HUES48 (cell line): ENCODE measurements around the gene MAP3K3.

Experiments
- H3K27ac ChIP-seq: one replicate; pipeline ENCODE4 v1.7.0; 2013; ENCODE audit warnings: low read depth, low read length, inconsistent platforms
- H3K27me3 ChIP-seq: 2 replicates; pipeline ENCODE4 v1.6.1; 2013; ENCODE audit warnings: mild to moderate bottlenecking, low read length; ENCODE audit not compliant: control insufficient read depth, insufficient read depth
- H3K36me3 ChIP-seq: 2 replicates; pipeline ENCODE4 v1.6.1; 2013; ENCODE audit warnings: low read length; ENCODE audit not compliant: control insufficient read depth, insufficient read depth
- H3K4me1 ChIP-seq: 2 replicates; pipeline ENCODE4 v1.6.1; 2013; ENCODE audit warnings: mild to moderate bottlenecking, low read length; ENCODE audit not compliant: control insufficient read depth, insufficient read depth
- H3K4me3 ChIP-seq: 2 replicates; pipeline ENCODE4 v1.5.1; 2013; ENCODE audit warnings: mild to moderate bottlenecking, low read depth, low read length
- H3K9ac ChIP-seq: 2 replicates; pipeline ENCODE4 v1.6.1; 2013; ENCODE audit warnings: mild to moderate bottlenecking, low read depth, low read length, moderate library complexity
- H3K9me3 ChIP-seq: 2 replicates; pipeline ENCODE4 v1.6.1; 2013; ENCODE audit warnings: low read length; ENCODE audit not compliant: control insufficient read depth, insufficient read depth

MAP3K3 gene

GRCh38 chr17:63622574-63623390 lies 565 bp downstream of the MAP3K3 start:
- Histone ChIP-seq H3K36me3 (no peaks in the 10 kb centered on the region), H3K4me1 (peaks cover 13% of the 10 kb centered on the region), H3K27me3 (no peaks in the 10 kb centered on the region), H3K9me3 (no peaks in the 10 kb centered on the region), H3K9ac (peak overlapping the region; percentile 27; the same call in 1 of the 2 replicates), H3K27ac (peak overlapping the region; percentile 59), H3K4me3 (peak overlapping the region; percentile 87)

- H3K9ac ChIP-seq = no peak overlapping the region
Measured at GRCh38 chr17:63623786-63624530, 1.7 kb downstream of the MAP3K3 start.

GRCh38 chr17:63624531-63624880 lies 2.3 kb downstream of the MAP3K3 start:
- Histone ChIP-seq H3K9ac (no peak overlapping the region), H3K4me1 (peaks cover 13% of the 10 kb centered on the region), H3K27me3 (no peaks in the 10 kb centered on the region), H3K4me3 (no peak overlapping the region), H3K9me3 (no peaks in the 10 kb centered on the region), H3K27ac (no peak overlapping the region), H3K36me3 (no peaks in the 10 kb centered on the region)

More at GRCh38 chr17:63623786-63624530, 1.7 kb downstream of the MAP3K3 start:
- Histone ChIP-seq H3K4me1 (peaks cover 13% of the 10 kb centered on the region), H3K4me3 (peak overlapping the region; percentile 87), H3K27ac (no peak overlapping the region), H3K27me3 (no peaks in the 10 kb centered on the region), H3K9me3 (no peaks in the 10 kb centered on the region), H3K36me3 (no peaks in the 10 kb centered on the region)

GRCh38 chr17:63626551-63627180 lies 4.4 kb downstream of the MAP3K3 start:
- no peak overlapping the region for H3K27ac ChIP-seq
- no peak overlapping the region for H3K4me3 ChIP-seq
- H3K9ac ChIP-seq = no peak overlapping the region

GRCh38 chr17:63629627-63630026 lies 7.4 kb downstream of the MAP3K3 start:
- 0 out of 2 replicates have a peak, but pooled peaks cover 3% of the 10 kb centered on the region for H3K36me3 ChIP-seq
- no peak overlapping the region for H3K4me3 ChIP-seq
- no peak overlapping the region for H3K27ac ChIP-seq
- H3K9me3 ChIP-seq = no peaks in the 10 kb centered on the region
- no peak overlapping the region for H3K9ac ChIP-seq
- no peaks in the 10 kb centered on the region for H3K27me3 ChIP-seq
- H3K4me1 ChIP-seq = peaks cover 41% of the 10 kb centered on the region

More at GRCh38 chr17:63626551-63627180, 4.4 kb downstream of the MAP3K3 start:
- H3K27me3 ChIP-seq = no peaks in the 10 kb centered on the region
- H3K4me1 ChIP-seq = peaks cover 20% of the 10 kb centered on the region
- H3K36me3 ChIP-seq = no peaks in the 10 kb centered on the region
- no peaks in the 10 kb centered on the region for H3K9me3 ChIP-seq

- H3K4me1 ChIP-seq = peaks cover 46% of the 10 kb centered on the region
- H3K9me3 ChIP-seq = no peaks in the 10 kb centered on the region
- peaks cover 15% of the 10 kb centered on the region; the same call in 1 of the 2 replicates for H3K36me3 ChIP-seq
- H3K9ac ChIP-seq = no peak overlapping the region
- H3K27me3 ChIP-seq = no peaks in the 10 kb centered on the region
- peak overlapping the region; percentile 83 for H3K27ac ChIP-seq
- 0 out of 2 replicates have a peak overlapping the region, but pooled peaks have one; percentile 7 for H3K4me3 ChIP-seq
Measured at GRCh38 chr17:63631062-63631461, 8.8 kb downstream of the MAP3K3 start.

GRCh38 chr17:63631626-63632025 lies 9.4 kb downstream of the MAP3K3 start:
- no peaks in the 10 kb centered on the region for H3K9me3 ChIP-seq
- peaks cover 20% of the 10 kb centered on the region; the same call in 1 of the 2 replicates for H3K36me3 ChIP-seq
- H3K27ac ChIP-seq = peak overlapping the region; percentile 83

GRCh38 chr17:63633742-63634141 lies 11.5 kb downstream of the MAP3K3 start:
- H3K9ac ChIP-seq = no peak overlapping the region
- no peaks in the 10 kb centered on the region for H3K27me3 ChIP-seq
- H3K4me1 ChIP-seq = peaks cover 40% of the 10 kb centered on the region

More at GRCh38 chr17:63631626-63632025, 9.4 kb downstream of the MAP3K3 start:
- Histone ChIP-seq H3K4me1 (peaks cover 43% of the 10 kb centered on the region), H3K9ac (no peak overlapping the region), H3K4me3 (peak overlapping the region; percentile 41; the same call in 1 of the 2 replicates), H3K27me3 (no peaks in the 10 kb centered on the region)

GRCh38 chr17:63634163-63634562 lies 11.9 kb downstream of the MAP3K3 start:
- Histone ChIP-seq H3K4me3 (no peak overlapping the region), H3K9ac (no peak overlapping the region), H3K36me3 (peaks cover 23% of the 10 kb centered on the region; the same call in 1 of the 2 replicates)

More at GRCh38 chr17:63633742-63634141, 11.5 kb downstream of the MAP3K3 start:
- no peaks in the 10 kb centered on the region for H3K9me3 ChIP-seq
- H3K27ac ChIP-seq = peak overlapping the region; percentile 73
- H3K4me3 ChIP-seq = no peak overlapping the region
- peaks cover 23% of the 10 kb centered on the region; the same call in 1 of the 2 replicates for H3K36me3 ChIP-seq

GRCh38 chr17:63634816-63635215 lies 12.6 kb downstream of the MAP3K3 start:
- Histone ChIP-seq H3K27ac (peak overlapping the region; percentile 73), H3K9ac (no peak overlapping the region), H3K27me3 (no peaks in the 10 kb centered on the region), H3K36me3 (peaks cover 23% of the 10 kb centered on the region; the same call in 1 of the 2 replicates), H3K4me3 (no peak overlapping the region), H3K4me1 (peaks cover 40% of the 10 kb centered on the region), H3K9me3 (no peaks in the 10 kb centered on the region)

More at GRCh38 chr17:63634163-63634562, 11.9 kb downstream of the MAP3K3 start:
- peaks cover 40% of the 10 kb centered on the region for H3K4me1 ChIP-seq
- peak overlapping the region; percentile 73 for H3K27ac ChIP-seq
- no peaks in the 10 kb centered on the region for H3K27me3 ChIP-seq
- no peaks in the 10 kb centered on the region for H3K9me3 ChIP-seq
